Measurements from ENCODE around the gene CFD.
"Not testable (repeated sequence)": the region's sequence is repeated elsewhere in the genome, so short reads cannot be mapped to it uniquely, and the experiment has no call there.

- TF ChIP-seq CTCF (conservative IDR thresholded peaks at IDR 0.05; ENCODE audit: low read depth in 2 of 2); EZH2phosphoT487 (IDR thresholded peaks at IDR 0.05; ENCODE audit: unreplicated experiment); POLR2AphosphoS5 (IDR thresholded peaks at IDR 0.05; ENCODE audit: low read depth); EZH2 (IDR thresholded peaks at IDR 0.05; ENCODE audit: low read depth, unreplicated experiment); REST (IDR thresholded peaks at IDR 0.05; ENCODE audit: unreplicated experiment); CREB1 (CRISPR knock-in tag; IDR thresholded peaks at IDR 0.05; ENCODE audit: low read depth); ZNF114 (CRISPR knock-in tag; IDR thresholded peaks at IDR 0.05); ZNF462 (CRISPR knock-in tag; IDR thresholded peaks at IDR 0.05); NANOG (IDR thresholded peaks at IDR 0.05; ENCODE audit: borderline replicate concordance); ETS1 (IDR thresholded peaks at IDR 0.05); ZNF331 (CRISPR knock-in tag; IDR thresholded peaks at IDR 0.05; ENCODE audit: low read depth): not testable (repeated sequence)
Observed at GRCh38 chr19:877992-878660, 18.7 kb downstream of the CFD start.

All from GM23338 (cell line).